Bone marrow (tissue), 2 donors: ENCODE results near the gene DUT.
A peak's percentile ranks its signal among the peaks of the same experiment; 100 is the strongest.
"Not testable (repeated sequence)": the region's sequence is repeated elsewhere in the genome, so short reads cannot be mapped to it uniquely, and the experiment has no call there.

Source experiments
- DNase-seq, 2 donors: peaks; one replicate each; lab custom pipeline; 2025; lab: John Stamatoyannopoulos, UW

Gene DUT

GRCh38 chr15:48330855-48331795 lies at the start of gene DUT:
Gene DUT, plus strand, starts transcription at chr15:48331429. Its CDS starts 87 bp downstream, at chr15:48331516.
- DNase-seq = peak; percentile 69 to 90

- no peak for DNase-seq
Measured at GRCh38 chr15:48281674-48282073, 49.6 kb upstream of the DUT start.

- DNase-seq = no peak
Measured at GRCh38 chr15:48282216-48282615, 49.0 kb upstream of the DUT start.

- DNase-seq = no peak
Measured at GRCh38 chr15:48283396-48284145, 47.7 kb upstream of the DUT start.

GRCh38 chr15:48285329-48286214 lies 45.7 kb upstream of the DUT start:
- peak in 1 of 2 donors; percentile 42 for DNase-seq

GRCh38 chr15:48289628-48290027 lies 41.6 kb upstream of the DUT start:
- DNase-seq = no peak

- DNase-seq = no peak
Measured at GRCh38 chr15:48292458-48292857, 38.8 kb upstream of the DUT start.

GRCh38 chr15:48297668-48298067 lies 33.6 kb upstream of the DUT start:
- DNase-seq = no peak

- DNase-seq = no peak
Measured at GRCh38 chr15:48298914-48299313, 32.3 kb upstream of the DUT start.

GRCh38 chr15:48300038-48300437 lies 31.2 kb upstream of the DUT start:
- DNase-seq = no peak

GRCh38 chr15:48304398-48304797 lies 26.8 kb upstream of the DUT start:
- DNase-seq = no peak

- no peak for DNase-seq
Measured at GRCh38 chr15:48306639-48307038, 24.6 kb upstream of the DUT start.

- no peak for DNase-seq
Measured at GRCh38 chr15:48307586-48307985, 23.6 kb upstream of the DUT start.

- DNase-seq = no peak
Measured at GRCh38 chr15:48309740-48310139, 21.5 kb upstream of the DUT start.

GRCh38 chr15:48313216-48313615 lies 18.0 kb upstream of the DUT start:
- DNase-seq = no peak

GRCh38 chr15:48315041-48315440 lies 16.2 kb upstream of the DUT start:
- no peak for DNase-seq

GRCh38 chr15:48317221-48317620 lies 14.0 kb upstream of the DUT start:
- DNase-seq = no peak

- DNase-seq = no peak
Measured at GRCh38 chr15:48318131-48318530, 13.1 kb upstream of the DUT start.

GRCh38 chr15:48323294-48323693 lies 7.9 kb upstream of the DUT start:
- no peak for DNase-seq

- no peak for DNase-seq
Measured at GRCh38 chr15:48324949-48325348, 6.3 kb upstream of the DUT start.

GRCh38 chr15:48325400-48325799 lies 5.8 kb upstream of the DUT start:
- no peak for DNase-seq

- DNase-seq = not testable (repeated sequence)
Measured at GRCh38 chr15:48326180-48326579, 5.0 kb upstream of the DUT start.
